Activated CD4-positive, alpha-beta T cell treated with anti-CD3 and anti-CD28 coated beads for 36 hours (primary cell): ENCODE measurements around the gene HMGB2. TPM values are rescaled to one million over a fixed set of nuclear protein-coding genes. Genes with fewer than 3 reads are reported as not detected.

Experiments
- ATAC-seq: fragments of 200-7000 bp; cut with Tn5 transposase; one replicate; pipeline ENCODE4 v1.10.0; 2021; ENCODE audit warnings: mild to moderate bottlenecking, moderate library complexity
- CTCF ChIA-PET: fragments of 350-600 bp; sonication (Branson Sonifier 250); formaldehyde crosslinking; loops from one replicate; lab custom pipeline; 2021; ENCODE audit warnings: antibody characterized with exemption; lab: Charles Lee
- POLR2A ChIA-PET: fragments of 350-600 bp; sonication (Branson Sonifier 250); formaldehyde crosslinking; loops from one replicate; lab custom pipeline; 2021; ENCODE audit warnings: antibody characterized with exemption, inconsistent platforms; lab: Charles Lee
- DNase-seq: peaks from one replicate; pipeline ENCODE4 v3.0.0-alpha.2; 2020
- H3K27ac Mint-ChIP-seq: one replicate; pipeline ENCODE4 v1.8.0; 2021; ENCODE audit warnings: mixed read lengths
- H3K27me3 Mint-ChIP-seq: one replicate; pipeline ENCODE4 v1.8.0; 2021; ENCODE audit warnings: mixed read lengths
- H3K36me3 Mint-ChIP-seq: one replicate; pipeline ENCODE4 v1.8.0; 2021; ENCODE audit warnings: low read depth, mixed read lengths
- H3K4me1 Mint-ChIP-seq: one replicate; pipeline ENCODE4 v1.8.0; 2021; ENCODE audit warnings: mixed read lengths
- H3K4me3 Mint-ChIP-seq: one replicate; pipeline ENCODE4 v1.8.0; 2021; ENCODE audit warnings: mild to moderate bottlenecking, moderate library complexity, mixed read lengths
- H3K9me3 Mint-ChIP-seq: one replicate; pipeline ENCODE4 v1.8.0; 2021; ENCODE audit warnings: low read depth, mixed read lengths
- intact Hi-C, 2 experiments: fragments of 100-400 bp; cut with DNase I in 1 of 2; cut with micrococcal nuclease in 1 of 2; formaldehyde crosslinking; loops; one replicate each; pipeline versions ENCODE4 v1.14.2 to v1.15.1; 2022 to 2024; cut with DNase I, micrococcal nuclease
- total RNA-seq, 2 experiments: library from RNA; stranded (reverse); gene quantifications; one replicate each; pipeline ENCODE4 v1.2.3, GENCODE V29; 2021

HMGB2 gene
- total RNA-seq = 100 to 1,000 TPM; 608 to 661 TPM

DNA sequence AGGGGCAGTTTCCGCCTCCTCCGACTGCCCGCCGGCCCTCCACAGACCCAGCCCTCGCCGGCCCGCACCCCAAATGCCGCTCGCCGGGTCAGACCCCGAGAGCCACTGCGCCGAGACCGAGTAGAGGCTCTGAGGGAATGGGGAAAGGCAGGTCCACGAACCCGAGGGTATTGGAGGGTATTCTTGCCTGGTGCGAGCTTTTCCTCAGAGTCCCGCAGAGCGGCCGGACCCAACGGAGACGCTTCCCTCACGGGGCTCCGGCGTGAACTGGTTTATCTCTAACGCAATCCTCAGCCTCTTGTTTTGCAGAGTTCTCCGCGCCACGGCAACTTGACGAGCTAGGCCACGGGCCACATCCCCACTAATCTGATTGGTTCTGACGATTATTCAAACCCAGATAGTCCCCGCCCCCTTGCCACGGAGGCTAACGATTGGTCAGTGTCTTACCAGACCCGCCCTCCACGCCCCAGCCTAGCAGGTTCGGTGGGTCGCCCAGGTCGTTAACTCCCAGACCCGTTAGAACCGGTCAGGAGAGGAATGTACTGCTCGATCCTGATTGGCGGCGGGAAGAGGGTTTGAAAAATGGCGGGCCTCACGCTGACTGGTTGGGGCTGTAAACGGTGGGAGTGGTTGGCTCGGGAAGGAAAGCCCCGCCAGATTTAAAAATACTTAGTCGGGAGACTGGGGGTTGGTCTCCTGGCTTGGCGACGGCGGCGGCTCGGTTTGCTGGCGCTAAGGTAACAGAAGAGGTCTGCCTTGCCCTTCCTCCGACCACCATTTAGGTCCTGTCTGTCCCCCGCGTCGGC lies at the start of gene HMGB2:
TSS of gene HMGB2 (minus strand) at position 274 of the 806 bp plus-strand sequence. CDS start 709 bp downstream, outside the sequence.
- DNase-seq (peak; percentile 100), ATAC-seq (peak; percentile 95)
- POLR2A ChIA-PET = interaction anchor here (0.6 to 5.1 kb wide), 12 partner anchors 11 to 981 kb away, joined by 3 to 107 read pairs (median 4); partner anchors contain the start of genes FBXO8, GALNT7 and SAP30
- Mint-ChIP-seq H3K9me3 (no peaks in the 10 kb centered on the region), H3K27ac (peak within 1 kb of the TSS; percentile 99), H3K4me3 (peak within 1 kb of the TSS; percentile 98), H3K4me1 (peaks cover 14% of the 10 kb centered on the region), H3K27me3 (peaks cover 7% of the 10 kb centered on the region), H3K36me3 (peaks cover 42% of the 10 kb centered on the region)
- CTCF ChIA-PET = interaction anchor here (1.0 to 7.2 kb wide), 4 partner anchors 14 to 36 kb away, joined by 4 to 50 read pairs (median 10); partner anchors contain the start of gene SAP30
- intact Hi-C loops = loop anchor here (1.0 to 5.0 kb wide), 6 partner anchors 36 to 949 kb away; partner anchors contain the start of genes CEP44 (in 2 of the 2), FBXO8 (in 2 of the 2) and SAP30 (in 2 of the 2)

DNA sequence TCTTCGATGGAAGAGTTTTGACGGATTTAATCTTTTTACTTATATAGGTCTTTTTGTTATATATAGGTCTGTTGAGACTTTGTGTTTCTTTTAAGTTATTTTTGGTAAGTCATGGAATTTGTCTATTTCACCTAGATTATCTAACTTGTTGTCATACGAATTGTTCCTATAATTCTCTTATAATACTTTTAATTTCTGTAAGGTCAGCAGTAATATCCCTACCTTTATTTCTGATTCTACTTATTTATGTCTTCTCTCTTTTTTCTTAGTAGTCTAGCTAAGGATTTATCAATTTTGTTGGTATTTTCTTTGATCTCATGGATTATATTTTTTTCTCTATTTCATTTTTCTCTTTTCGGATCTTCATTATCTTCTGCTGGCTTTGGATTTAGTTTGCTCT lies 48.2 kb upstream of the HMGB2 start:
- H3K27ac Mint-ChIP-seq = no peak overlapping the region
- CTCF ChIA-PET = interaction anchor here (1.3 to 1.4 kb wide), 2 partner anchors 8 to 59 kb away, joined by 3 to 4 read pairs; no protein-coding TSS in a partner anchor
- no peak overlapping the region for H3K4me3 Mint-ChIP-seq
- no peaks in the 10 kb centered on the region for H3K9me3 Mint-ChIP-seq
- no peaks in the 10 kb centered on the region for H3K4me1 Mint-ChIP-seq
- intact Hi-C loops = no loop called here
- ATAC-seq (no peak), DNase-seq (no peak)
- no peaks in the 10 kb centered on the region for H3K36me3 Mint-ChIP-seq
- POLR2A ChIA-PET = no interaction called here
- H3K27me3 Mint-ChIP-seq = no peaks in the 10 kb centered on the region

DNA sequence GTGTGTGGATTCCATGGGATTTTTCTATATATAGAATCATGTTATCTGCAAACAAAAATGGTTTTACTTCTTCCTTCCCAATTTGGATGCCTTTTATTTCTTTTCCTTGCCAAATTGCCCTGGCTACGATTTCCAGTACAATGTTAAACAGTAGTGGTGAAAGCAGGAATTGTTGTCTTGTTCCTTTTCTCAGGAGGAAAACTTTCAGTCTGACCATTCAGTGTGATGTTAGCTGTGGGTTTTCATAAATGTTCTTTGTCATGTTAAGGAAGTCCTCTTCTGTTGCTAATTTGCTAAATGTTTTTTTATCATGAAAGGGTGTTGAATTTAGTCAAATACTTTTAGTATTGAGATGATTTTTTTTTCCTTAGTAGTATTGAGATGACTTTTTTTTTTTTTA lies 47.5 kb upstream of the HMGB2 start:
- DNase-seq = no peak
- Mint-ChIP-seq H3K36me3 (peaks cover 2% of the 10 kb centered on the region), H3K27me3 (no peaks in the 10 kb centered on the region), H3K4me1 (no peaks in the 10 kb centered on the region), H3K4me3 (no peak overlapping the region), H3K9me3 (no peaks in the 10 kb centered on the region), H3K27ac (no peak overlapping the region)
- CTCF ChIA-PET = interaction anchor here (0.7 kb wide), 1 partner anchor 124 kb away, joined by 3 read pairs; no protein-coding TSS in a partner anchor
- POLR2A ChIA-PET = interaction anchor here (0.7 kb wide), 1 partner anchor 30 kb away, joined by 4 read pairs; no protein-coding TSS in a partner anchor
- ATAC-seq = no peak
- intact Hi-C loops = no loop called here

DNA sequence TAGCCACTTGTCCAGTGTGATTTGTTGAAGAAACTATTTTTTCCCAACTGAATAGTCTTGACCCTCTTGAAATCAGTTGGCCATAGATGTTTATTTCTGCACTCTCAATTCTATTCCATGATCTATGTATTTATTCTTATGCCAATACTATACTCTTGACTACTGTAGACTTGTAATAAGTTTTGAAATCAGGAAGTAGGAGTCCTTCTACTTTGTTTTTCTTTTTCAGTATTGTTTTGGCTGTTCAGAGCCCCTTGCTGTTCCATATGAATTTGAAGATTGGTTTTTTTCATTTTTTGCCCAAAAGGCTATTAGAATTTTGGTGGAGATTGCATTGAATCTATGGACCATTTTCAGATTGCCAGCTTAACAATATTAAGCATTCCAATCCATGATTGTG lies 46.8 kb upstream of the HMGB2 start:
- H3K27me3 Mint-ChIP-seq = no peaks in the 10 kb centered on the region

DNA sequence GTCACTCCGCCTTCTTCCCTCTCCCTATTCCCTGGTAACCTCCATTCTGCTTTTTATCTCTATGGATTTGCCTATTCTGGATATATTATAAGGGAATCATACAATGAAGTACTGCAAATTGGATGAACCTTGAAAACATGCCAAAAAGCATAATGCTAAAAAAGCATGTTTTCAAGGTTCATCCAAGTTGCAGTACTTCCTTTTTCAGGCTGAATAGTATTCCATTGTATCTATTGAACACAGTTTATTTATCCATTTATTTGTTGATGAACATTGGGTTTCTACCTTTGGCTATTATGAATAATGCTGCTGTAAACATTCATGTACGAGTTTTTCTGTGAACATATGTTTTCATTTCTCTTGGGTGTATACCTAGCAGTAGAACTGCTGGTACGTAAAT lies 45.8 kb upstream of the HMGB2 start:
- ChIA-PET POLR2A (no interaction called here), CTCF (interaction anchor here (1.8 kb wide), 1 partner anchor 78 kb away, joined by 8 read pairs; no protein-coding TSS in a partner anchor)
- ATAC-seq (no peak), DNase-seq (no peak)
- intact Hi-C loops = no loop called here
- Mint-ChIP-seq H3K27ac (no peak overlapping the region), H3K27me3 (no peaks in the 10 kb centered on the region), H3K4me3 (no peak overlapping the region), H3K4me1 (no peaks in the 10 kb centered on the region), H3K9me3 (no peaks in the 10 kb centered on the region), H3K36me3 (peaks cover 7% of the 10 kb centered on the region)

More for the DNA sequence above, 46.8 kb upstream of the HMGB2 start:
- DNase-seq (no peak), ATAC-seq (no peak)
- ChIA-PET POLR2A (interaction anchor here (0.7 kb wide), 1 partner anchor 30 kb away, joined by 4 read pairs; no protein-coding TSS in a partner anchor), CTCF (interaction anchor here (0.7 kb wide), 1 partner anchor 124 kb away, joined by 3 read pairs; no protein-coding TSS in a partner anchor)
- Mint-ChIP-seq H3K4me3 (no peak overlapping the region), H3K9me3 (no peaks in the 10 kb centered on the region), H3K4me1 (no peaks in the 10 kb centered on the region), H3K36me3 (peaks cover 2% of the 10 kb centered on the region), H3K27ac (no peak overlapping the region)
- intact Hi-C loops = no loop called here

DNA sequence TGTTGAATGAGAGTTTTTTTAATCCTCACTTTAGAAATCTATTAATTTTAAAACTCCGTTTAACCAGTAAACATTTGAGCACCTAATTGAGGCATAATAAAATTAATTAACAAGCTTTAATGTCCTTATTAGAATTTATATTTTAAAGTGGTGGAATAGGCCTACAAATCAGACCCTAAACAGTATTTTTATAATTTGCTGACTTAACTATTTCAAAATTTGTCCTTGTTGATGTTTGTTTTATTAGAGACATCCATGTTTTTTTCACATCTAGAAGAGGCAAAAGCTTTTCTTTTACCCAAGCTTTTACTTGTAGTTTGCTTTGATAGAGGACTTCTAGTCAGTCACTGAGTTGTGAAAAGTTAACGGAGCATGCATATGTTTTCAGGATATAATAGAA lies 40.4 kb upstream of the HMGB2 start:
- Mint-ChIP-seq H3K36me3 (peaks cover 21% of the 10 kb centered on the region), H3K9me3 (no peaks in the 10 kb centered on the region), H3K27ac (no peak overlapping the region), H3K4me1 (peaks cover 8% of the 10 kb centered on the region), H3K4me3 (no peak overlapping the region), H3K27me3 (peaks cover 8% of the 10 kb centered on the region)
- intact Hi-C loops = no loop called here
- ATAC-seq (no peak), DNase-seq (no peak)
- ChIA-PET POLR2A (no interaction called here), CTCF (interaction anchor here (0.7 to 1.7 kb wide), 6 partner anchors 8 to 131 kb away, joined by 3 to 5 read pairs (median 4); no protein-coding TSS in a partner anchor)

DNA sequence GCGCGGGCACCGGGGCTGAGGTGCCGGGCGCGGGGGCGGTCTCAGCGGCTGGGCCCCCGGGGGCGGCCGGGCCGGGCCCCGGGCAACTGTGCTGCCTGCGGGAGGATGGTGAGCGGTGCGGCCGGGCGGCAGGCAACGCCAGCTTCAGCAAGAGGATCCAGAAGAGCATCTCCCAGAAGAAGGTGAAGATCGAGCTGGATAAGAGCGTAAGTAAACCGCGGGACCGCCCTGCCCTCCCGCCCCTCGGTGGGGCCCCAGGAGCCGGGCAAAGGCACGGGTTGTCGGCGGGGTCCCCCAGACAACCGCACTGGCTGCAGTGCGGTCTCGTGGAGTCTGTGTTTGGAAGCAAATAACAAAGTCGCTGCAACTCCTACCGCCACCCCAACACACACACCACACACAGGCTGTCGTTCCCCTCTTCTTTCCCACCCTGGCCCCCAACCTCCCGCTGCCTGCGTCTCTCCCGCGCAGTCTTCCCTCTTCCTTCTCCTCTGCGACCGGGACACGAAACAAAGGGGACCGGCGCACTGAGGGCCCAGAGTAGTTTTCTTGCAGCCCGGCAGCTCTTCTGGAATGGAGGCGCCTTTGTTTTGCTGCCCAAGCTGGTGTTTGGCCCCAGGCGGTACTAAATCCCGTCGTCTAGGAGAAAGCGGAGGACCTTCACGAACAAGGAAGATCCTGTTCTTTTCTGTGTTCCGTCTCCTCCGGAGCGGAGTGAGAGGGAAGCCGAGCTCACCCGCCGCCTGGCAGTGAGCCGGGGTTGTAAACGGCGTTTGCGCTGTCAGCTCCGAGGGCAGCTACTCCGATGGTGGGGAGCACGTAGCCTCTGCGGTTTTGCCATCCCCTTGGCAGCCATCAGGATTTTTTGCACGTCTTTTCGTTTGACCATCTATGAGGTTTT lies 37.4 kb upstream of the HMGB2 start:
- H3K9me3 Mint-ChIP-seq = no peaks in the 10 kb centered on the region
- DNase-seq = peak; percentile 63
- H3K27ac Mint-ChIP-seq = peak overlapping the region; percentile 65
- ATAC-seq = peak; percentile 1
- intact Hi-C loops = loop anchor here in 1 of 2 experiments (2.0 kb wide), 2 partner anchors 45 to 911 kb away; partner anchors contain the start of genes CEP44 and FBXO8
- peaks cover 8% of the 10 kb centered on the region for H3K27me3 Mint-ChIP-seq
- ChIA-PET CTCF (interaction anchor here (0.6 to 3.1 kb wide), 12 partner anchors 10 to 1735 kb away, joined by 3 to 15 read pairs (median 3); partner anchors contain the start of gene HMGB2), POLR2A (interaction anchor here (0.6 to 3.8 kb wide), 5 partner anchors 9 to 911 kb away, joined by 3 to 107 read pairs (median 3); partner anchors contain the start of gene HMGB2)
- H3K4me3 Mint-ChIP-seq = peak overlapping the region; percentile 93
- H3K36me3 Mint-ChIP-seq = peaks cover 19% of the 10 kb centered on the region
- peaks cover 26% of the 10 kb centered on the region for H3K4me1 Mint-ChIP-seq

DNA sequence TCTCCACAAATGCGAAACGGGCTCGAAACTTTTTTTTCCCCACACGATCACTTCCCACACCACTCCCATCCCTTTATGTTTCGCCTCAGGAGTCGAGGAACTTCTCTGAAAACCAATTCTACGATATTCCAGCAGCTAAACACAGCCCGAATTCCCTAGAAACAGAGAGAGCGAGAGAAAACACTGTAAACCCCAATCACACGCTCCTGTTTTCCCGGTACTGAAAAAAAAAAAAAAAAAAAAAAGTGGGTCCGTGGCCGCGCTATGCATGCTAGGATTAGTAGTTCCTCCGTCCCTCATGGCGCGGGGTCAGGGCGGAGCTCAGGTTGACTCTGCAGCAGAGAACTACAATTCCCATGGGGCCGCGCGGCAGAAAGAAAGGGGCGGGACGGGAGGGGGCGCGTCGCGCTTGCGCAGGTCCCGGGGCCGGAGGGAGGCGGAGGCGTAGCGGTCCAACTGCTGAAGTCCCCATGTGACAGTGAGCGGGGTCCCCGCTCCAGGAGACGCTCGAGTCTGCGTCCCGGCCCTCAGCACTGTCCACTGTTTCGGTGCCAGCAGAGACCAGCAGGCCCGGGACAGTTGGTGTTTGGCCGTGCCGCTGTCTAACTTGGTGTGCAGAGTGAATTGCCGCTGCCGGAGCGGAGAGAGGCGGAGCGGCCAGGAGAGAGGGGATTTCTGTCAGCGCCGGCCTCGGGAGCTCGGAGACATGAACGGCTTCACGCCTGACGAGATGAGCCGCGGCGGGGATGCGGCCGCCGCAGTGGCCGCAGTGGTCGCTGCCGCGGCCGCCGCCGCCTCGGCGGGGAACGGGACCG lies 36.5 kb upstream of the HMGB2 start, which contains the start of gene SAP30:
TSS of gene SAP30 (plus strand) at position 478 of the 815 bp plus-strand sequence. CDS start at position 707, 229 bp downstream.
- CTCF ChIA-PET = interaction anchor here (0.7 to 3.1 kb wide), 6 partner anchors 37 to 173 kb away, joined by 3 to 15 read pairs (median 4); partner anchors contain the start of gene HMGB2
- Mint-ChIP-seq H3K9me3 (no peaks in the 10 kb centered on the region), H3K27ac (peak within 1 kb of the TSS; percentile 100), H3K4me1 (peaks cover 31% of the 10 kb centered on the region), H3K36me3 (peaks cover 15% of the 10 kb centered on the region), H3K27me3 (peaks cover 8% of the 10 kb centered on the region), H3K4me3 (peak within 1 kb of the TSS; percentile 93)
- ATAC-seq (peak; percentile 88), DNase-seq (peak; percentile 99)
- POLR2A ChIA-PET = interaction anchor here (0.5 to 3.8 kb wide), 8 partner anchors 17 to 159 kb away, joined by 3 to 107 read pairs (median 3); partner anchors contain the start of gene HMGB2
- intact Hi-C loops = loop anchor here (1.0 to 2.0 kb wide), 5 partner anchors 36 to 913 kb away; partner anchors contain the start of genes CEP44 (in 2 of the 2), FBXO8 (in 2 of the 2), HMGB2 (in 2 of the 2) and GALNT7 (in 1 of the 2)

DNA sequence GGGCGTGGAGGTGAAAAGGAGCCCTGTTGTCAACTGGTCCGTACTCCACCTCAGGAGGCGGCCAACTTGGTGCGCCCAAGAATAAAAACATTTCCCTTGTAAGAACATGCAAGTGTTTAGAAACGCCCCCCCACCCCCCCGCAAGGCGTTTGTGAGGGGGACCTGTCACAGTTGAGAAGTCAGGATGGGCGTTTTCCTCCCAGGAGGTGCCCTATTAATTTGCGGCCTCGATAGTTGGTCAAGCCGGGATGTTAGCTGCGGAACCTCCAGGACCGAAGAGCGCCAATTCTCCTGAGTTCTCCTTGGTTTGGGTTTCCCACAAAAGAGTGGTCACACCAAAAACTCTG lies 35.9 kb upstream of the HMGB2 start:
- Mint-ChIP-seq H3K36me3 (peaks cover 14% of the 10 kb centered on the region), H3K9me3 (no peaks in the 10 kb centered on the region), H3K4me1 (peaks cover 37% of the 10 kb centered on the region), H3K27me3 (peaks cover 8% of the 10 kb centered on the region), H3K4me3 (peak overlapping the region; percentile 93), H3K27ac (peak overlapping the region; percentile 100)
- ChIA-PET CTCF (interaction anchor here (0.7 to 3.1 kb wide), 5 partner anchors 15 to 84 kb away, joined by 3 to 15 read pairs (median 3); partner anchors contain the start of gene HMGB2), POLR2A (interaction anchor here (0.5 to 3.8 kb wide), 7 partner anchors 8 to 49 kb away, joined by 3 to 107 read pairs (median 3); partner anchors contain the start of gene HMGB2)
- peak; percentile 77 for DNase-seq
- intact Hi-C loops = loop anchor here (1.0 to 2.0 kb wide), 5 partner anchors 36 to 913 kb away; partner anchors contain the start of genes CEP44 (in 2 of the 2), FBXO8 (in 2 of the 2), HMGB2 (in 2 of the 2) and GALNT7 (in 1 of the 2)
- ATAC-seq = peak; percentile 14
